GM13976 (cell line): ENCODE measurements around the gene TGFB2.

Source experiments
- DNase-seq: peaks from one replicate; pipeline ENCODE4 v3.0.0; 2012; ENCODE audit warnings: low spot score
- CTCF ChIP-seq: IDR thresholded peaks from 2 replicates; pipeline ENCODE4 v1.5.1; 2012; ENCODE audit warnings: borderline replicate concordance, mild to moderate bottlenecking; ENCODE audit not compliant: insufficient read depth; ENCODE audit errors: extremely low read depth, missing control alignments, control extremely low read depth
- in situ Hi-C: fragments of 300-500 bp; cut with MboI; formaldehyde crosslinking; loops from one replicate; pipeline ENCODE4 v1.12.0; 2022; ENCODE audit warnings: low sequenced_read_pairs, mixed read lengths, inconsistent platforms; ENCODE audit not compliant: unreplicated experiment

Gene TGFB2

GRCh38 chr1:218468711-218469110, 123.6 kb downstream of the TGFB2 start:
- in situ Hi-C loops: no loop called here

GRCh38 chr1:218472885-218473284, 127.7 kb downstream of the TGFB2 start:
- no peak for DNase-seq
- TF ChIP-seq CTCF: no peak
- in situ Hi-C loops: no loop called here

More at GRCh38 chr1:218468711-218469110, 123.6 kb downstream of the TGFB2 start:
- no peak for TF ChIP-seq CTCF
- DNase-seq: no peak

GRCh38 chr1:218473522-218473921, 128.4 kb downstream of the TGFB2 start:
- DNase-seq: no peak

GRCh38 chr1:218474128-218474527, 129.0 kb downstream of the TGFB2 start:
- TF ChIP-seq CTCF: no peak
- DNase-seq: no peak
- in situ Hi-C loops: no loop called here

More at GRCh38 chr1:218473522-218473921, 128.4 kb downstream of the TGFB2 start:
- no peak for TF ChIP-seq CTCF
- in situ Hi-C loops: no loop called here

GRCh38 chr1:218475275-218475674, 130.1 kb downstream of the TGFB2 start:
- in situ Hi-C loops: no loop called here
- no peak for DNase-seq
- no peak for TF ChIP-seq CTCF

GRCh38 chr1:218475699-218476098, 130.6 kb downstream of the TGFB2 start:
- in situ Hi-C loops: no loop called here
- TF ChIP-seq CTCF: no peak

GRCh38 chr1:218476385-218476784, 131.2 kb downstream of the TGFB2 start:
- DNase-seq: no peak
- in situ Hi-C loops: no loop called here
- TF ChIP-seq CTCF: no peak

More at GRCh38 chr1:218475699-218476098, 130.6 kb downstream of the TGFB2 start:
- DNase-seq: no peak
